ENCODE measurements around the gene AKAP6. TPM values are rescaled to one million over a fixed set of nuclear protein-coding genes. Genes with fewer than 3 reads are reported as not detected.

AKAP6 gene
- total RNA-seq, 1 experiment from 2014 or later = 2.0 TPM

- in situ Hi-C loops (cut with HindIII; ENCODE audit: low pct_unique_long_range_greater_than_20kb, low sequenced_read_pairs) = no loop called here
These were observed 280.3 kb downstream of the AKAP6 start for GRCh38 chr14:32609388-32609787.

GRCh38 chr14:32611752-32612151, 282.7 kb downstream of the AKAP6 start:
- DNase-seq (ENCODE audit: low read depth) = no peak
- in situ Hi-C loops (cut with HindIII; ENCODE audit: low pct_unique_long_range_greater_than_20kb, low sequenced_read_pairs) = no loop called here

More at GRCh38 chr14:32609388-32609787, 280.3 kb downstream of the AKAP6 start:
- no peak for DNase-seq (ENCODE audit: low read depth)

GRCh38 chr14:32618991-32619390, 289.9 kb downstream of the AKAP6 start:
- in situ Hi-C loops (cut with HindIII; ENCODE audit: low pct_unique_long_range_greater_than_20kb, low sequenced_read_pairs) = no loop called here
- no peak for DNase-seq (ENCODE audit: low read depth)

GRCh38 chr14:32620303-32620702, 291.2 kb downstream of the AKAP6 start:
- in situ Hi-C loops (cut with HindIII; ENCODE audit: low pct_unique_long_range_greater_than_20kb, low sequenced_read_pairs) = no loop called here

GRCh38 chr14:32620724-32621123, 291.6 kb downstream of the AKAP6 start:
- DNase-seq (ENCODE audit: low read depth) = no peak
- in situ Hi-C loops (cut with HindIII; ENCODE audit: low pct_unique_long_range_greater_than_20kb, low sequenced_read_pairs) = no loop called here

More at GRCh38 chr14:32620303-32620702, 291.2 kb downstream of the AKAP6 start:
- no peak for DNase-seq (ENCODE audit: low read depth)

GRCh38 chr14:32621585-32621984, 292.5 kb downstream of the AKAP6 start:
- DNase-seq (ENCODE audit: low read depth) = no peak
- in situ Hi-C loops (cut with HindIII; ENCODE audit: low pct_unique_long_range_greater_than_20kb, low sequenced_read_pairs) = no loop called here

GRCh38 chr14:32622742-32623141, 293.6 kb downstream of the AKAP6 start:
- no peak for DNase-seq (ENCODE audit: low read depth)
- in situ Hi-C loops (cut with HindIII; ENCODE audit: low pct_unique_long_range_greater_than_20kb, low sequenced_read_pairs) = no loop called here

- in situ Hi-C loops (cut with HindIII; ENCODE audit: low pct_unique_long_range_greater_than_20kb, low sequenced_read_pairs) = no loop called here
- DNase-seq (ENCODE audit: low read depth) = no peak
These were observed 294.4 kb downstream of the AKAP6 start for GRCh38 chr14:32623300-32624093.

GRCh38 chr14:32625211-32625610, 296.1 kb downstream of the AKAP6 start:
- in situ Hi-C loops (cut with HindIII; ENCODE audit: low pct_unique_long_range_greater_than_20kb, low sequenced_read_pairs) = no loop called here
- DNase-seq (ENCODE audit: low read depth) = no peak

- in situ Hi-C loops (cut with HindIII; ENCODE audit: low pct_unique_long_range_greater_than_20kb, low sequenced_read_pairs) = no loop called here
- DNase-seq (ENCODE audit: low read depth) = no peak
These were observed 298.6 kb downstream of the AKAP6 start for GRCh38 chr14:32627545-32628298.

- in situ Hi-C loops (cut with HindIII; ENCODE audit: low pct_unique_long_range_greater_than_20kb, low sequenced_read_pairs) = no loop called here
- DNase-seq (ENCODE audit: low read depth) = no peak
These were observed 300.1 kb downstream of the AKAP6 start for GRCh38 chr14:32629236-32629635.

- in situ Hi-C loops (cut with HindIII; ENCODE audit: low pct_unique_long_range_greater_than_20kb, low sequenced_read_pairs) = no loop called here
- no peak for DNase-seq (ENCODE audit: low read depth)
These were observed 301.6 kb downstream of the AKAP6 start for GRCh38 chr14:32630701-32631100.

- DNase-seq (ENCODE audit: low read depth) = no peak
- in situ Hi-C loops (cut with HindIII; ENCODE audit: low pct_unique_long_range_greater_than_20kb, low sequenced_read_pairs) = no loop called here
These were observed 304.2 kb downstream of the AKAP6 start for GRCh38 chr14:32633224-32633859.

- DNase-seq (ENCODE audit: low read depth) = no peak
- in situ Hi-C loops (cut with HindIII; ENCODE audit: low pct_unique_long_range_greater_than_20kb, low sequenced_read_pairs) = no loop called here
These were observed 304.8 kb downstream of the AKAP6 start for GRCh38 chr14:32633930-32634329.

GRCh38 chr14:32635061-32635719, 306.1 kb downstream of the AKAP6 start:
- in situ Hi-C loops (cut with HindIII; ENCODE audit: low pct_unique_long_range_greater_than_20kb, low sequenced_read_pairs) = no loop called here
- no peak for DNase-seq (ENCODE audit: low read depth)

- DNase-seq (ENCODE audit: low read depth) = no peak
- in situ Hi-C loops (cut with HindIII; ENCODE audit: low pct_unique_long_range_greater_than_20kb, low sequenced_read_pairs) = no loop called here
These were observed 308.5 kb downstream of the AKAP6 start for GRCh38 chr14:32637582-32637981.

GRCh38 chr14:32639208-32639607, 310.1 kb downstream of the AKAP6 start:
- in situ Hi-C loops (cut with HindIII; ENCODE audit: low pct_unique_long_range_greater_than_20kb, low sequenced_read_pairs) = no loop called here

GRCh38 chr14:32645551-32645950, 316.5 kb downstream of the AKAP6 start:
- no peak for DNase-seq (ENCODE audit: low read depth)
- in situ Hi-C loops (cut with HindIII; ENCODE audit: low pct_unique_long_range_greater_than_20kb, low sequenced_read_pairs) = no loop called here

More at GRCh38 chr14:32639208-32639607, 310.1 kb downstream of the AKAP6 start:
- no peak for DNase-seq (ENCODE audit: low read depth)

Measured in Caki2 (cell line).